Hepatocyte (in vitro differentiated cells): ENCODE results near the gene ATG4B. TPM values are rescaled to one million over a fixed set of nuclear protein-coding genes. Genes with fewer than 3 reads are reported as not detected.
A peak's percentile ranks its signal among the peaks of the same experiment; 100 is the strongest.

Experiments used
- DNase-seq: peaks from one replicate; pipeline ENCODE4 v3.0.0-alpha.2; 2016; ENCODE audit warnings: low spot score
- H2AFZ ChIP-seq: fragments of 200-600 bp; sonication (generic); 2 replicates; pipeline ENCODE4 v1.6.0; 2016; ENCODE audit warnings: antibody characterized with exemption, mild to moderate bottlenecking
- H3K27ac ChIP-seq: fragments of 200-600 bp; sonication (generic); 2 replicates; pipeline ENCODE4 v1.5.1; 2016; ENCODE audit warnings: mild to moderate bottlenecking
- H3K27me3 ChIP-seq: fragments of 200-600 bp; sonication (generic); 2 replicates; pipeline ENCODE4 v1.6.1; 2016
- H3K36me3 ChIP-seq: fragments of 200-600 bp; sonication (generic); replicated peaks from 2 replicates; pipeline ENCODE4 v1.5.1; 2016; ENCODE audit warnings: low read depth; ENCODE audit not compliant: insufficient read depth
- H3K4me1 ChIP-seq: fragments of 200-600 bp; sonication (generic); 2 replicates; pipeline ENCODE4 v1.5.1; 2016; ENCODE audit warnings: mild to moderate bottlenecking, moderate library complexity; ENCODE audit not compliant: insufficient read depth
- H3K4me2 ChIP-seq: fragments of 200-600 bp; sonication (generic); 2 replicates; pipeline ENCODE4 v1.6.0; 2016
- H3K4me3 ChIP-seq: fragments of 200-600 bp; sonication (generic); 2 replicates; pipeline ENCODE4 v1.5.1; 2016; ENCODE audit warnings: mild to moderate bottlenecking
- H3K79me2 ChIP-seq: fragments of 200-600 bp; sonication (generic); 2 replicates; pipeline ENCODE4 v1.6.0; 2017; ENCODE audit warnings: mild to moderate bottlenecking
- H3K9me2 ChIP-seq: fragments of 200-600 bp; sonication (generic); replicated peaks from 2 replicates; pipeline ENCODE4 v1.6.0; 2017; ENCODE audit warnings: mild to moderate bottlenecking; ENCODE audit not compliant: insufficient read depth
- H3K9me3 ChIP-seq: fragments of 200-600 bp; sonication (generic); 2 replicates; pipeline ENCODE4 v1.5.1; 2016; ENCODE audit warnings: low read depth, mild to moderate bottlenecking
- H4K20me1 ChIP-seq: fragments of 200-600 bp; sonication (generic); 2 replicates; pipeline ENCODE4 v1.6.0; 2016; ENCODE audit warnings: mild to moderate bottlenecking; ENCODE audit not compliant: insufficient read depth, poor library complexity, severe bottlenecking
- EZH2 ChIP-seq: fragments of 200-600 bp; sonication (generic); IDR thresholded peaks from 2 replicates; pipeline ENCODE4 v1.6.1; 2016; ENCODE audit warnings: antibody characterized with exemption, mild to moderate bottlenecking, borderline replicate concordance
- EZH2phosphoT487 ChIP-seq: fragments of 200-600 bp; sonication (generic); IDR thresholded peaks from one replicate; pipeline ENCODE4 v1.6.1; 2018; ENCODE audit warnings: antibody characterized with exemption, mild to moderate bottlenecking, low read depth, moderate library complexity; ENCODE audit not compliant: unreplicated experiment, severe bottlenecking
- WGBS: methylation state at CpG from one replicate; pipeline ENCODE4 v1.1.6; 2016; ENCODE audit warnings: low lambda C conversion rate; ENCODE audit errors: missing lambda C conversion rate; 5-methylcytosine and 5-hydroxymethylcytosine counted together
- polyA plus RNA-seq: library from polyadenylated mRNA; unstranded; fragments of >200 nt; fragmentation: Nextera tagmentation; extraction: Ambion mirVana; gene quantifications from 2 replicates; pipeline ENCODE4 v1.2.1, GENCODE V29; 2016
- total RNA-seq: library from RNA; depleted of rRNA; stranded (reverse); fragments of >200 nt; gene quantifications from 2 replicates; pipeline ENCODE4 v1.2.3, GENCODE V29; 2014
- TF ChIP-seq, protein P1 (sequence below): fragments of 200-600 bp; sonication (generic); IDR thresholded peaks from 2 replicates; pipeline ENCODE4 v1.5.1; 2016; ENCODE audit warnings: antibody characterized with exemption, mild to moderate bottlenecking; ENCODE audit not compliant: poor library complexity

Gene ATG4B
- total and polyA plus RNA-seq, 2 experiments from 2014 or later, result 61.3 to 108 TPM

DNA sequence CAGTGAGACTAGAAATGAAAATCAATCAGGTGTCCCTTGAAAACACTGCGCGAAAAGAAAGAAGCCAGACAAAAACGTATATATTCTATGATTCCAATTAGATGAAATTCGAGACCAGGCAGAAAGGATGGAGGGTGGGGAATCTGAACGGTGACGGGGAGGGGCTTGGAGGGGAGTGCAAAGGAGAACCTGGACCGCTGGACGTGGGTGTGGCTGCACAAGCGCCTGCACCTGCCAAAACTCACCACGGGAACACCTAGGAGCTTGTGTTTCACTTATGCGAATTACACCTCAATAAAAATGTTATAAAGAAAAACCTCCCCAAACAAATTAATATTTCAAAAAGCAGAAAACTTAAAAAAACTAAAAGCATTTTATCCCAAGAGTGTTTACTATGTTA lies 22.5 kb upstream of the ATG4B start:
- Histone ChIP-seq H3K36me3 (no peaks in the 10 kb centered on the region), H3K9me2 (no peaks in the 10 kb centered on the region), H3K79me2 (peaks cover 80% of the 10 kb centered on the region), H3K27me3 (no peaks in the 10 kb centered on the region), H3K9me3 (no peaks in the 10 kb centered on the region), H3K4me3 (no peak overlapping the region), H3K4me1 (peaks cover 16% of the 10 kb centered on the region), H2AFZ (no peak overlapping the region), H3K4me2 (no peak overlapping the region), H3K27ac (no peak overlapping the region), H4K20me1 (no peaks in the 10 kb centered on the region)
- 73% methylated on average over 11 of the region's 11 CpGs for WGBS
- no peak for DNase-seq
- TF ChIP-seq EZH2phosphoT487 (no peak), EZH2 (no peak)
- TF ChIP-seq, protein P1, sequence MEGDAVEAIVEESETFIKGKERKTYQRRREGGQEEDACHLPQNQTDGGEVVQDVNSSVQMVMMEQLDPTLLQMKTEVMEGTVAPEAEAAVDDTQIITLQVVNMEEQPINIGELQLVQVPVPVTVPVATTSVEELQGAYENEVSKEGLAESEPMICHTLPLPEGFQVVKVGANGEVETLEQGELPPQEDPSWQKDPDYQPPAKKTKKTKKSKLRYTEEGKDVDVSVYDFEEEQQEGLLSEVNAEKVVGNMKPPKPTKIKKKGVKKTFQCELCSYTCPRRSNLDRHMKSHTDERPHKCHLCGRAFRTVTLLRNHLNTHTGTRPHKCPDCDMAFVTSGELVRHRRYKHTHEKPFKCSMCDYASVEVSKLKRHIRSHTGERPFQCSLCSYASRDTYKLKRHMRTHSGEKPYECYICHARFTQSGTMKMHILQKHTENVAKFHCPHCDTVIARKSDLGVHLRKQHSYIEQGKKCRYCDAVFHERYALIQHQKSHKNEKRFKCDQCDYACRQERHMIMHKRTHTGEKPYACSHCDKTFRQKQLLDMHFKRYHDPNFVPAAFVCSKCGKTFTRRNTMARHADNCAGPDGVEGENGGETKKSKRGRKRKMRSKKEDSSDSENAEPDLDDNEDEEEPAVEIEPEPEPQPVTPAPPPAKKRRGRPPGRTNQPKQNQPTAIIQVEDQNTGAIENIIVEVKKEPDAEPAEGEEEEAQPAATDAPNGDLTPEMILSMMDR, result no peak

DNA sequence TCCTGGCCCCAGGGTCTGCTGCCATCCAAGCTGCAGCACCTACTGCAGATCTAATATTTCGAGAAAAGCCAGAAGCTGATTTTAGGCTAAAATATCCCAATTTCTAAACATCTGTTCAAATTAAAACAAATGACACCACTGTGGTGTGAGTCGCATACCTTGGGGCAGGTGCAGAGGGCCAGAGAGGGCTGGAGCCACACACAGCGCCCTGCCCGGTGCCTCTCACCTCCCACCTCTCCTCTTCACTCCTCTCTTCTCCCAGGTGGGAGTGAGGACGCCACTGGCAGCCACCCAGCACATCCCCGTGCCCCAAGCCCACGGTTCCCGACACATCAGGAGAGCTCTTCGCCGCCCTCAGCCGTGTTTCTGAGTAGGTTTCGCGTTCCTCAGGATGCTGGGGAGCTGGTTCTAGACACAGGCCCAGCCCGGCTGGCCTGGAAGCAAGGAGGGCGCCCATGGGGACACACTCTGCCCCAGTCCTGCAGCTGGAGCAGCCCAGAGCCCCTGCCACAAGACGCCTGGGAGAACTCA lies 21.9 kb upstream of the ATG4B start:
- H3K9me2 ChIP-seq, result no peaks in the 10 kb centered on the region
- H3K27me3 ChIP-seq, result no peaks in the 10 kb centered on the region
- no peak overlapping the region for H3K4me3 ChIP-seq
- no peaks in the 10 kb centered on the region for H4K20me1 ChIP-seq
- no peak overlapping the region for H3K4me2 ChIP-seq
- H3K9me3 ChIP-seq, result no peaks in the 10 kb centered on the region
- H3K79me2 ChIP-seq, result peaks cover 78% of the 10 kb centered on the region
- no peak for DNase-seq
- no peaks in the 10 kb centered on the region for H3K36me3 ChIP-seq
- H3K27ac ChIP-seq, result no peak overlapping the region
- WGBS, result 93% methylated on average over 15 of the region's 16 CpGs
- H2AFZ ChIP-seq, result no peak overlapping the region
- H3K4me1 ChIP-seq, result peaks cover 16% of the 10 kb centered on the region
- TF ChIP-seq EZH2phosphoT487 (no peak), EZH2 (no peak)
- TF ChIP-seq, protein P1, result no peak

DNA sequence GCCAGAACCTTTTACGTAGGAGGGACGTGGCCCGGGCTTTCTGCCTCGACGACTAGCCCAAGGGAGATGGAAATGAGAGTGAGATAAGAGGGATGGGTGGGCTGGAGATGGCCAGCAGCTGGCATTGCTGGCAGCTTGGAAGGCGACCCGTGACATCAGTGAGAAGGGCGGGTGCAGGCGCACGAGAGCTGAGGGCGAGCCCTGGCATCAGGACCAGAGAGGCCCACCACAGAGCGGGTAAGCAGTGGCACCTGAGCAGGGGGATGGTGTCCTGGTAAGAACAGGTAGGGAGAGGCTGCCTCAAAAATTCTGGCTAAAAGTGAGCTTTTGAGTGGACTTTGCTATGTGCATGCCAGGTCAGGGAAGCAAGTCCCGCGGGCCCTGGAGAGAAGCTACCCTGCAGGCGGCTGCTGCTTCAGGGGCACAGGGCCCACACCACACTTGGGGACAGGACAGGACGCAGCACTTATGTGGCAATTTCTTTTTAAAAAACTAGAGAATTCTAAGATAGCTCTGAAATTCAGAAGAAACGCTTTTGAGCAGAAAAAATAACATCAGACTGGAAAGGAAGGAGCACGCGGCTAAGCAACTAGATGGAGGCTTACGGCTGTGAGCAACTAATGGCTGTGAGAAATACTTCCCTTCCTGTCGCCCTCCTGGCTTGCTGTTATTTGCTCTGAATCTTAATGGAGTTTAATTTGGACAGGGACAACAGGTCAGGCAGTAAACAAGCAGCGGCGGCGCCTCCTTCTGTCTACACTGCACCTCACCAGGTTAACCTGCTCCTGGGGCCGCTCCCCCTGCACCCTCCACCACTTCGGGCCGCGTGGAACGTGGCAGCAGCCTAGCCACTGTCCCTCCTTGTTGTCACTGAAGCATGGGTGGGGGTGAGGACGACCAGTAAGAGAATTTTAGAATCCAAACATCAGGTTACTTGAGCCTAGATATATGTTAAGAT lies 21.0 kb upstream of the ATG4B start:
- Histone ChIP-seq H3K4me2 (peak overlapping the region; percentile 68), H3K4me3 (no peak overlapping the region), H3K36me3 (no peaks in the 10 kb centered on the region), H3K9me2 (no peaks in the 10 kb centered on the region), H3K27ac (no peak overlapping the region), H3K9me3 (no peaks in the 10 kb centered on the region), H3K79me2 (peaks cover 74% of the 10 kb centered on the region), H2AFZ (no peak overlapping the region), H3K27me3 (no peaks in the 10 kb centered on the region), H3K4me1 (peaks cover 10% of the 10 kb centered on the region), H4K20me1 (no peaks in the 10 kb centered on the region)
- TF ChIP-seq, protein P1, result no peak
- no peak for TF ChIP-seq EZH2
- TF ChIP-seq EZH2phosphoT487, result no peak
- 92% methylated on average over 30 of the region's 30 CpGs for WGBS
- DNase-seq, result no peak
